Natural killer cell (primary cell): ENCODE data around the gene SNRK. TPM values are rescaled to one million over a fixed set of nuclear protein-coding genes. Genes with fewer than 3 reads are reported as not detected.
A peak's percentile ranks its signal among the peaks of the same experiment; 100 is the strongest.

Experiments used
- ATAC-seq, 3 donors: fragments of 150-1000 bp in 2 of 3; fragments of 200-7000 bp in 1 of 3; cut with Tn5 transposase; 1 replicate in 1 of 3; 2 replicates in 2 of 3; pipeline ENCODE4 v1.10.0; 2021; ENCODE audit warnings: mild to moderate bottlenecking in 2 of 3, moderate library complexity in 2 of 3
- DNase-seq, 2 donors: peaks; one replicate each; pipeline versions ENCODE4 v3.0.0 to v3.0.0-alpha.2; 2013 to 2021; ENCODE audit warnings: mixed read lengths in 1 of 2
- H3K27ac ChIP-seq: one replicate; pipeline ENCODE4 v1.5.1; 2013; ENCODE audit warnings: mild to moderate bottlenecking, low read length
- H3K27me3 ChIP-seq: one replicate; pipeline ENCODE4 v1.6.1; 2013; ENCODE audit warnings: low read length; ENCODE audit not compliant: control insufficient read depth, insufficient read depth
- H3K36me3 ChIP-seq: one replicate; pipeline ENCODE4 v1.6.1; 2013; ENCODE audit warnings: low read length; ENCODE audit not compliant: control insufficient read depth, insufficient read depth
- H3K4me1 ChIP-seq: one replicate; pipeline ENCODE4 v1.6.1; 2013; ENCODE audit warnings: low read length; ENCODE audit not compliant: control insufficient read depth, insufficient read depth
- H3K4me3 ChIP-seq: one replicate; pipeline ENCODE4 v1.5.1; 2013; ENCODE audit warnings: low read length
- H3K9me3 ChIP-seq: one replicate; pipeline ENCODE4 v1.6.1; 2013; ENCODE audit warnings: low read length; ENCODE audit not compliant: control insufficient read depth, insufficient read depth
- H3K27ac Mint-ChIP-seq, 2 donors: one replicate each; pipeline ENCODE4 v1.8.0; 2022; ENCODE audit warnings: mild to moderate bottlenecking in 2 of 2, mixed read lengths in 2 of 2, moderate library complexity in 1 of 2
- H3K27me3 Mint-ChIP-seq, 2 donors: one replicate each; pipeline ENCODE4 v1.8.0; 2022; ENCODE audit warnings: low read depth in 2 of 2, mixed read lengths in 2 of 2
- H3K36me3 Mint-ChIP-seq: one replicate; pipeline ENCODE4 v1.8.0; 2022; ENCODE audit warnings: mixed read lengths
- H3K4me1 Mint-ChIP-seq, 2 donors: one replicate each; pipeline ENCODE4 v1.8.0; 2022; ENCODE audit warnings: mixed read lengths in 2 of 2
- H3K4me3 Mint-ChIP-seq: one replicate; pipeline ENCODE4 v1.8.0; 2022; ENCODE audit warnings: mild to moderate bottlenecking, moderate library complexity, mixed read lengths
- H3K9me3 Mint-ChIP-seq, 2 donors: one replicate each; pipeline ENCODE4 v1.8.0; 2022; ENCODE audit warnings: mixed read lengths in 2 of 2
- CTCF ChIP-seq: fragments of 200-600 bp; IDR thresholded peaks from one replicate; pipeline ENCODE4 v1.8.0; 2022; ENCODE audit warnings: antibody characterized with exemption
- WGBS: methylation state at CpG from one replicate; pipeline ENCODE4 v1.1.7; 2013; ENCODE audit warnings: missing lambda C conversion rate; ENCODE audit not compliant: insufficient coverage; 5-methylcytosine and 5-hydroxymethylcytosine counted together
- intact Hi-C: fragments of 100-400 bp; cut with micrococcal nuclease; formaldehyde crosslinking; loops from one replicate; pipeline ENCODE4 v1.14.2; 2022
- total RNA-seq, 4 donors: library from RNA; stranded (reverse); fragments of 120-200 nt in 1 of 4; gene quantifications; one replicate each; pipeline versions ENCODE4 v1.2.3 to v1.2.4, GENCODE V29; 2013 to 2022

The SNRK gene
- total RNA-seq, 3 donors from 2014 or later (not counting 1 experiment from before 2014, with no cell fraction given): 177 to 209 (median 186) TPM

DNA sequence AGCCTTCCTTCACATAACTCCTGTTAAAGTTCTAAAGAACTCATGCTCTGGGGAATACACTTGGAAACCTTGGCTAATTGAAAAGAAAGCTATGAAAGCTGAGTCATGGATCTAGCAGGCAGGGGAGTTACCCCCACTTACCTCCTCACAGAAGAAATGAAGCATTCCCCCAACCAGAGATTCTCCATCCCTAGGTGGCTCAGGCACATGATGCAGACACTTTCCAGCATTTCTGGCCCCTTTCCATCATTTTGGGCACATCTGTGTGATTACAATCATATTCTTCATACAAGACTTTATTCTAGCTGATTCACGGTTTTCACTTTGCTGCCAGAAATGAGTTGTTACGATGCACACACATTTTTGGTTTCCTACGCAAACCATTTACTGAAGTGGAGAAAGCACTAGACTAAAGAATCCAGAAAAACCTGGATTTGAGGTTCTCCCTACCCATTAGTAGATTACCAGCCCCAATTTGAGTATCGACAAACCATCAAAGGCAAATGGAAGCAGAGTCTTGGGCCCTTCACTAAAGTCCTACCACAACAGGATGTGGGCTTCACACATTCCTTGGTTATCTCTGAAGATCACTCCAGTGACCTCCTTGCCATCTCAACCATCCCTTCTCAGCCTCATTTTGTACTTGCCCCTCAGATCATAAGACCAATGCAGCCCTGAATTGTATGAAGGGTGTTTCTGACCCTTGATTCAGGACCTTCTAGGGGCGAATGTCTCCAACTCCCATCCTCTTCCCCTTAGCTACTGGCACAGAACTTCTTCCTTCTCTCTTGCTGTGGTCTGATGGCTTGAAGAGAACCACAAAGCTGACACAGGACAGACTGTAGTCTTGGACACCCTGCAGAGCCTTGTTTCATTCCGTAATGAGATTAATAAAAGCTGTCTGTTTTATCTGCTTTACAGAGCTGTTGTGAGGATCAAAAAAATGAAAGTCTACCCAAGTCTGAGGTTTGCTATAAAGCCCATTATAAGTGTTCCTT is 42.5 kb upstream of the SNRK start:
- Mint-ChIP-seq H3K36me3 (peaks cover 2% of the 10 kb centered on the region), H3K9me3 (no peaks in the 10 kb centered on the region), H3K27me3 (peaks cover 0 to 2% of the 10 kb centered on the region in 2 donors), H3K27ac (peak overlapping the region in 1 of 2 donors; percentile 72), H3K4me1 (peaks cover 34 to 54% of the 10 kb centered on the region in 2 donors), H3K4me3 (peak overlapping the region; percentile 76)
- H3K27ac ChIP-seq: peak overlapping the region; percentile 34
- WGBS: 19% methylated on average over 6 of the region's 6 CpGs
- H3K27me3 ChIP-seq: no peaks in the 10 kb centered on the region
- no peaks in the 10 kb centered on the region for H3K36me3 ChIP-seq
- peaks cover 5% of the 10 kb centered on the region for H3K9me3 ChIP-seq
- ATAC-seq (peak; percentile 70 to 82 (median 72)), DNase-seq (peak in 1 of 2 donors; percentile 23)
- intact Hi-C loops: no loop called here
- H3K4me1 ChIP-seq: peaks cover 28% of the 10 kb centered on the region
- TF ChIP-seq CTCF: no peak
- H3K4me3 ChIP-seq: no peak overlapping the region

- H3K27ac Mint-ChIP-seq: peak overlapping the region in 1 of 2 donors; percentile 72
- intact Hi-C loops: no loop called here
- H3K36me3 Mint-ChIP-seq: no peaks in the 10 kb centered on the region
- TF ChIP-seq CTCF: no peak
- H3K9me3 ChIP-seq: peaks cover 5% of the 10 kb centered on the region
- peaks cover 28% of the 10 kb centered on the region for H3K4me1 ChIP-seq
- no peaks in the 10 kb centered on the region for H3K9me3 Mint-ChIP-seq
- no peaks in the 10 kb centered on the region for H3K36me3 ChIP-seq
- peaks cover 38 to 59% of the 10 kb centered on the region in 2 donors for H3K4me1 Mint-ChIP-seq
- H3K4me3 ChIP-seq: no peak overlapping the region
- H3K27me3 ChIP-seq: no peaks in the 10 kb centered on the region
- DNase-seq (no peak), ATAC-seq (no peak)
- H3K4me3 Mint-ChIP-seq: peak overlapping the region; percentile 76
- H3K27me3 Mint-ChIP-seq: peaks cover 0 to 2% of the 10 kb centered on the region in 2 donors
- no peak overlapping the region for H3K27ac ChIP-seq
Measured at GRCh38 chr3:43244694-43245093, 41.6 kb upstream of the SNRK start.

- Mint-ChIP-seq H3K9me3 (no peaks in the 10 kb centered on the region), H3K4me3 (no peak overlapping the region), H3K36me3 (no peaks in the 10 kb centered on the region), H3K4me1 (peaks cover 38 to 59% of the 10 kb centered on the region in 2 donors), H3K27ac (peak overlapping the region in 1 of 2 donors; percentile 75), H3K27me3 (peaks cover 0 to 4% of the 10 kb centered on the region in 2 donors)
- no peak overlapping the region for H3K4me3 ChIP-seq
- ATAC-seq: peak; percentile 48 to 64 (median 50)
- no peak for TF ChIP-seq CTCF
- peak in 1 of 2 donors; percentile 46 for DNase-seq
- no peaks in the 10 kb centered on the region for H3K27me3 ChIP-seq
- intact Hi-C loops: no loop called here
- peak overlapping the region; percentile 2 for H3K27ac ChIP-seq
- H3K9me3 ChIP-seq: peaks cover 5% of the 10 kb centered on the region
- H3K36me3 ChIP-seq: no peaks in the 10 kb centered on the region
- peaks cover 28% of the 10 kb centered on the region for H3K4me1 ChIP-seq
- 19% methylated on average over 2 of the region's 2 CpGs for WGBS
Measured at GRCh38 chr3:43246976-43247375, 39.4 kb upstream of the SNRK start.
